GM19193 (cell line): ENCODE measurements around the gene CAMSAP3.

Experiments
- POLR2A ChIP-seq: IDR thresholded peaks from 4 replicates; pipeline ENCODE4 v1.6.1; 2011; ENCODE audit not compliant: insufficient read depth, insufficient read length; ENCODE audit errors: extremely low read depth

Gene CAMSAP3

GRCh38 chr19:7605490-7606222 is 10.0 kb downstream of the CAMSAP3 start:
- TF ChIP-seq POLR2A, result no peak

DNA sequence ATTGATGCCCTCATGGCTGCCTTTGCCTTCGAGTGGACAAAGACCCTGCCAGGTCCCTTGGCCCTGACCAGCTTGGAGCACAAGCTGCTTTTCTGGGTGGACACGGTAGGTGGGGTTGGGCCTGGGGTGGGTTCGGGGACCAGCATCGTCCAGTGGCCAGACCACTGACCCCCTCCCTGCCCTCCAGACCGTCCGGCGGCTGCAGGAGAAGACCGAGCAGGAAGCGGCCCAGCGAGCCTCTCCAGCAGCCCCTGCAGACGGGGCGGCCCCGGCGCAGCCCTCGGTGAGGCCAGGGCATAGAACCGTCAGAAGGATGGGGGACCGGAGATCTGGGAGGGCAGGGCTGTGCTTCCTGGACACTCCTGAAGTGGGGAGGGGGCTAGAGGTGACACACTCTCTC is 10.6 kb downstream of the CAMSAP3 start:
- no peak for TF ChIP-seq POLR2A

DNA sequence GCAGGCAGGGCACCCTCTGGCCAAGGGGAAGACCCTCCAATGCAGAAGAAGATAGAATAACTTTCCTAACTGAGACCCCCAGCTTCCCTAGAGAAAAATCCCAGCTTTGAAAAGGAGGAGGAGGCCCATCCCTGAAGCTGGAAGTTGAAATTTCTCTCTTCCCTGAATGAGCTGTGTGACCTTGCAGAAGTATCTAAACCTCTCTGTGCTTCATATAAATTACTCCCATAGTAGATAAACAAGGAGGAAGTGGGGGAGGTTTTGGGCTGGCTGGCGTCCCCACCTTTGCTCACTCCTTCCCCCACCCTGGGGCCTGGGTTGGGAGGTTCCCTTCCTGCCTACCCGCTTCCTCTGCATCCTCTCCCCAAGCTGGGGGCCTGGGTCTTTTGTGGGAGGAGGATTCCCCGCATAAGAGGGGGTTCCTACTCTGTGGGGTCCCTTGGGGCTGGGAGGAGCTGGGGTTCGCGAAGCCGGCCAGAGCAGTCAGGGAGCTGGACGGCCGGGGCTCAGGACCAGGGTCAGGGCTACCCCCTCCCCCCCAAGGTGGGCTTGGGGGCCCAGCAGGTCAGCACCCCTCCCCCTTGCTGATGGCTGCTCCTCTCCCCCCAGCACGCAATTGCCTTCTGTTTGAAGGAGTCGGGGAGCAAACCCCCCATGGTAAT is 11.7 kb downstream of the CAMSAP3 start:
- no peak for TF ChIP-seq POLR2A

DNA sequence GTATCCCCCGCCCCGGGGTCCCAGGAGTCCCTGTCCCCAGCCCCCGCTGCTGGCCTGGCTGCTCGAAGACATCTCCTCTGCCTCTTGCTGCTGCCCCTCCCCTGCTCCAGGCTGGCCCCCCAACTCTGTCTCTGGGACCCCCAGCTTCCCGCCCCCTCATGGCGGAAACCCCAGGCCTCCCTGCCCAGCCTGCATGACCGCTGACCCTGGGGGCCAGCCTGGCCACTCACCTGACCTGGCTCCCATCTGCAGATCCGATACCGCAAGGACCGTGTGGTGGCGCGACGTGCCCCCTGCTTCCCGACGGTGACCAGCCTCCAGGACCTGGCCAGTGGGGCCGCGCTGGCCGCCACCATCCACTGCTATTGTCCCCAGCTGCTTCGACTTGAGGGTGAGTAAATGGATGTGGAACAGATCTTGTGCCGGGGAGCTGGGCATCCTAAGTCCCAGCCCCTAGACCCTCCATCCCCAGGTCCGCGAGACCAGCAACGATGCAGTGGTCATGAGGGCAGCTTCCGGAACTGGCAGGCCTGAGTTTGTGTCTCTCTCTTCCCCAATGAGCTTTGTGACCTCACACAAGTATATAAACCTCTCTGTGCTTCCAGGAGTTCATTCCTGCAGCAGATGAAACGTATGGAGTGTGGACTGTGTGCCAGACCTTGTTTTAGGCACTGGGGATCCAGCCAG is 12.4 kb downstream of the CAMSAP3 start:
- TF ChIP-seq POLR2A, result no peak

DNA sequence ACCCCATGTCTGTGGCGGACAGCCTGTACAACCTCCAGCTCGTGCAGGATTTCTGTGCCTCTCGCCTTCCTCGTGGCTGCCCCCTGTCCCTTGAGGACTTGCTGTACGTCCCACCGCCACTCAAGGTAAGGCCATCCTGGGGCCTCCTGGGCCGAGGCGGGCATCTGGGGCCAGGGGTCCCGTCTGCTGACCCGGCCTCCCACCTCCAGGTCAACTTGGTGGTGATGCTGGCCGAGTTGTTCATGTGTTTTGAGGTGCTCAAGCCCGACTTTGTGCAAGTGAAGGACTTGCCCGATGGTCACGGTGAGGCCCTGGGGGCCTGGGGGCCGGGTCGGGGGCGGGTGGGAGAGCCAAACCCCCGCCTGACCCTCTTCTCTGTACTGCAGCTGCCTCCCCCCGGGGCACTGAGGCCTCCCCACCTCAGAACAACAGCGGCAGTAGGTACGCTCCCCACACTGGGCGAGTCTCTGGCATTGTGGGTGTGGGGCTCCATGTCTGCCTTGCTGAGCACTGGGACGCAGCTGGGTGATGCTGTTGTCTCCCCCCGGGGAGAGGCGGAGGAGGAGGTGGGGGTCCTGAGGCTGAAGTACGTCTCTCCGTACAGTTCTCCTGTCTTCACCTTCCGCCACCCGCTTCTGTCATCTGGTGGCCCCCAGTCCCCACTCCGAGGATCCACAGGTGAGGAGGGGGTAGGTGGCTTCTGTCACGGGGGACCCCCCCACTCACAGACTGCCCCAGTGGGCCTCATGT is 15.0 kb downstream of the CAMSAP3 start:
- no peak for TF ChIP-seq POLR2A

DNA sequence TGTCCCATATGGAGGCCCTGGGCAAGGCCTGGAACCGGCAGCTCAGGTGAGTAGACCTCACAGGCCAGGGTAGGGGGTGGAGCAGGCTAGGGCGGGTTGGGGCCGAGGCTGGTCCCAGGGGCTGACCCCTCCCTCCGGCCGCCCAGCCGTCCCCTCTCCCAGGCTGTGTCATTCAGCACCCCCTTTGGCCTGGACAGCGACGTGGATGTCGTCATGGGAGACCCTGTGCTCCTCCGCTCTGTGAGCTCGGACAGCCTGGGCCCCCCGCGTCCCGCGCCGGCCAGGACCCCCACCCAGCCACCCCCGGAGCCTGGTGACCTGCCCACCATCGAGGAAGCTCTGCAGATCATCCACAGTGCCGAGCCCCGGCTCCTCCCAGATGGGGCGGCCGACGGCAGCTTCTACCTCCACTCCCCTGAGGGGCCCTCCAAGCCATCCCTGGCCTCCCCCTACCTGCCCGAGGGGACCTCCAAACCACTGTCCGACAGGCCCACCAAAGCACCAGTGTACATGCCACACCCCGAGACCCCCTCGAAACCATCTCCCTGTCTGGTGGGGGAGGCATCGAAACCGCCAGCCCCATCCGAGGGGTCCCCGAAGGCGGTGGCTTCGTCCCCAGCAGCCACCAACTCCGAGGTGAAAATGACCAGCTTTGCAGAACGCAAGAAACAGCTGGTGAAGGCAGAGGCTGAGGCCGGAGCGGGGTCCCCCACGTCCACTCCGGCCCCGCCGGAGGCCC is 16.0 kb downstream of the CAMSAP3 start:
- no peak for TF ChIP-seq POLR2A

GRCh38 chr19:7612282-7613274 is 16.9 kb downstream of the CAMSAP3 start:
- TF ChIP-seq POLR2A, result no peak

DNA sequence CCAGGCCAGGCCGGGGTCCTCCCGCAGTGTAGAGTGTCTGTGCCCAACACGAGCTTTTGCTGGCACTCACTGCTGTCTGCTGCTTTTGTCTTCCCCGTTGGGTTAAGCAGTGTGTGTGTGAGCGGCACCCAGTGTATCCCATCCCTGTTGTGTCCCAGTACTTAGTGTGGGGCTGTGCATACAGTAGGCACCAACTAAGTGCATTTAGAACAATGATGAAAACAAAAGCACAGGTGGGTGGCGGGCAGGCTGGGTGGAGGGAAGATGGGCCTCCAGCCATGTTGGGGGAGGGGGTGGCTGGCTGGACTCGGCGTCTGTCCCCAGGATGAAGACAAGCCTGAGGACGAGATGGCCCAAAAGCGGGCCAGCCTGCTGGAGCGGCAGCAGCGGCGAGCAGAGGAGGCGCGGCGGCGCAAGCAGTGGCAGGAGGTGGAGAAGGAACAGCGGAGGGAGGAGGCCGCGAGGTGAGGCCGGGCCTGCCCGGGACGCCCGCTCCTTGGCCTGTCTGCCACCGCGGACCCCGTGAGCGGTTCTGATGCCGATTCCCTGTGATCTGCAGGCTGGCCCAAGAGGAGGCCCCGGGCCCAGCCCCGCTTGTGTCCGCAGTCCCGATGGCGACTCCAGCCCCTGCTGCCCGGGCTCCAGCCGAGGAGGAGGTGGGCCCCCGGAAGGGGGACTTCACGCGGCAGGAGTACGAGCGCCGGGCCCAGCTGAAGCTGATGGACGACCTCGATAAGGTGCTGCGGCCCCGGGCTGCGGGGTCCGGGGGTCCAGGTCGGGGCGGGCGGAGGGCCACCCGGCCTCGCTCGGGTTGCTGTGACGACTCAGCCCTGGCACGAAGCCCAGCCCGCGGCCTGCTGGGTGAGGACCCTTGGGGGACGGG is 19.4 kb downstream of the CAMSAP3 start:
- no peak for TF ChIP-seq POLR2A

GRCh38 chr19:7617172-7617571 is 21.5 kb downstream of the CAMSAP3 start:
- TF ChIP-seq POLR2A, result no peak

DNA sequence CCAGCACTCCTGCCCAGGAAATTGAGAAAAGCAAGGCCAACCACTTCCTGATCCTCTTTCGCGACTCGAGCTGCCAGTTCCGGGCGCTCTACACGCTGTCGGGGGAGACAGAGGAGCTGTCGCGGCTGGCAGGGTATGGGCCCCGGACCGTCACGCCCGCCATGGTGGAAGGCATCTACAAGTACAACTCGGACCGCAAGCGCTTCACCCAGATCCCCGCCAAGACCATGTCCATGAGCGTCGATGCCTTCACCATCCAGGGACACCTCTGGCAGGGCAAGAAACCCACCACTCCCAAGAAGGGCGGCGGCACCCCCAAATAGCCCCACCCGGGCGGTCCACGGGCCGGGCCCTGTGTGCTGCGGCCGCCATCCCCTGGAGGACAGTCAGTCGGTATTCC is 22.1 kb downstream of the CAMSAP3 start:
- no peak for TF ChIP-seq POLR2A

GRCh38 chr19:7618348-7618747 is 22.7 kb downstream of the CAMSAP3 start:
- TF ChIP-seq POLR2A, result no peak

DNA sequence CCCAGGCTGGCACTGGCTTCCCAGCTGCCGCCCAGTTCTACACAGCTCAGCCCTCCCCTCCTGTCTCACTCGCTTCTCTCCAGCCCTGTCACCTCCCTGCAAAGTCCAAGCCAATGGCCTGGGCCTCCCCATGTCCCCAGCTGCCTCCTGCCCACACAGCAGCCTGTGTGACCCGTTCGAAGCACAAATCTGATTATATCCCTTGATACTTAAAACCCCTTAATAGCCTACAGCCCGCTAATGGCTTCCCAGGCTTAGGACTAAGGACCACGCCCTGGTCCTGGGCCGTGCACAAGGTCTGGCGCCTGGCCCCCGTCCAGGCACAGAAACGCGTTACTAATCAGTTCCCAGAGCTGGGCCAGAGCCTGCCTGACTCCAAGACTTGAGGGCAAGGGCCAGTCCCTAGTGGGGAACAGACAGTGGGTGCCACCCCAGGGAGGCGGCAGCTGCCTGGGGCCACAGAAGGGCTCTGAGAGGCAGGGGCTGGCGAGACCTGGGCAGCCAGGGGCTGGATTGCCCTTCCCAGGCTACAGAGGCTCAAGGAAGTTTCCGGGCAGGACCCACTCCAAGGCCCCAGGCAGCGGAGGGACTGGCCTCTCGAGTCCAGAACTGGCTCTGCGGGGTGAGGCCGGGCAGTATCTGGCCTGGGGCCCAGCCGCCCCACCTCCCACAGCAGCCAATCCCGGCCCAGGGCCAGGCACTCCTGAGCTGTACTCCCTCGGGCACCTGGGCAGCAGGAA is 23.3 kb downstream of the CAMSAP3 start:
- TF ChIP-seq POLR2A, result no peak
